ENCODE measurements around the gene ELMO2. TPM values are rescaled to one million over a fixed set of nuclear protein-coding genes. Genes with fewer than 3 reads are reported as not detected.

Gene ELMO2
- total RNA-seq, 1 experiment from 2014 or later = 55.1 TPM

GRCh38 chr20:46343348-46343974 lies 63.0 kb downstream of the ELMO2 start:
- DNase-seq (ENCODE audit: low read depth) = no peak
- in situ Hi-C loops (cut with HindIII; ENCODE audit: low pct_unique_long_range_greater_than_20kb, low sequenced_read_pairs) = no loop called here

- in situ Hi-C loops (cut with HindIII; ENCODE audit: low pct_unique_long_range_greater_than_20kb, low sequenced_read_pairs) = no loop called here
- DNase-seq (ENCODE audit: low read depth) = no peak
These were observed 63.7 kb downstream of the ELMO2 start for GRCh38 chr20:46342451-46343347.

- in situ Hi-C loops (cut with HindIII; ENCODE audit: low pct_unique_long_range_greater_than_20kb, low sequenced_read_pairs) = no loop called here
- DNase-seq (ENCODE audit: low read depth) = no peak
These were observed 64.4 kb downstream of the ELMO2 start for GRCh38 chr20:46342010-46342378.

GRCh38 chr20:46341074-46342009 lies 65.1 kb downstream of the ELMO2 start:
- in situ Hi-C loops (cut with HindIII; ENCODE audit: low pct_unique_long_range_greater_than_20kb, low sequenced_read_pairs) = no loop called here
- DNase-seq (ENCODE audit: low read depth) = no peak

GRCh38 chr20:46339037-46339436 lies 67.4 kb downstream of the ELMO2 start:
- in situ Hi-C loops (cut with HindIII; ENCODE audit: low pct_unique_long_range_greater_than_20kb, low sequenced_read_pairs) = no loop called here
- no peak for DNase-seq (ENCODE audit: low read depth)

- no peak for DNase-seq (ENCODE audit: low read depth)
These were observed 69.7 kb downstream of the ELMO2 start for GRCh38 chr20:46336735-46337134.

GRCh38 chr20:46334303-46334904 lies 72.0 kb downstream of the ELMO2 start:
- in situ Hi-C loops (cut with HindIII; ENCODE audit: low pct_unique_long_range_greater_than_20kb, low sequenced_read_pairs) = no loop called here
- DNase-seq (ENCODE audit: low read depth) = no peak

More at GRCh38 chr20:46336735-46337134, 69.7 kb downstream of the ELMO2 start:
- in situ Hi-C loops (cut with HindIII; ENCODE audit: low pct_unique_long_range_greater_than_20kb, low sequenced_read_pairs) = no loop called here

GRCh38 chr20:46333161-46333991 lies 73.0 kb downstream of the ELMO2 start:
- DNase-seq (ENCODE audit: low read depth) = no peak
- in situ Hi-C loops (cut with HindIII; ENCODE audit: low pct_unique_long_range_greater_than_20kb, low sequenced_read_pairs) = no loop called here

GRCh38 chr20:46332373-46333160 lies 73.8 kb downstream of the ELMO2 start:
- DNase-seq (ENCODE audit: low read depth) = no peak
- in situ Hi-C loops (cut with HindIII; ENCODE audit: low pct_unique_long_range_greater_than_20kb, low sequenced_read_pairs) = no loop called here

DNA sequence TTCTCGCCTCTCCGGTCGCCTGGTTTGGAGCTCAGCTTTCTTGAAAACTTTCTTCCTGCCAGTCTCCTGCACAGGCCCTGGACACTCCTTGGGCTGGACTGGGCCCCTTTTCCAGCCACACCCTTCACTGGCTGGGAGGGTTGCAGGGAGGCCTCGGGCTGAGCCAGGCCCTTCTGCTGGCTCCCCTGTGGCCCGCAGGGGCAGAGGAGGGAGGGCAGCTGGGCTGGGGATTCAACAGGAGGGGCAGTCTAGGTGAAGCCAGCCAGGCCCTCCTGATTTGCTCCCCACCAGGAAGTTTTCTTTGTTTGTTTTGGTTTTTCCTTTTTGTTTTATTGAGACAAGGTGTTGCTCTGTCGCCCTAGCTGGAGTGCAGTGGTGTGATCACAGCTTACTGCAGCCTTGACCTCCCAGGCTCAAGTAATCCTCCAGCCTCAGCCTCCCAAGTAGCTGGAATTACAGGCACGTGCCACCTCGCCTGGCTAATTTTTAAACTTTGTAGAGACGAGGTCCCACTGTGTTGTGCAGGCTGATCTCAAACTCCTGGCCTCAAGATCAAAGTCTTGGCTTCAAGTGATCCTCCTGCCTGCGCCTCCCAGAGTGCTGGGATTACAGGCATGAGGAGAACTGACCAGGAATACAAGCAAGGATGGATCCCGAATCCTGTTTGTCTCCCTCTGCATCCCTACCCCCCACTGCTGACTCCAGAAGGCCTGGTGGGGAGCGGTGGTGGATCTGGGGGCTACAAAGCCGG lies 74.6 kb downstream of the ELMO2 start:
- no peak for DNase-seq (ENCODE audit: low read depth)
- in situ Hi-C loops (cut with HindIII; ENCODE audit: low pct_unique_long_range_greater_than_20kb, low sequenced_read_pairs) = no loop called here

- in situ Hi-C loops (cut with HindIII; ENCODE audit: low pct_unique_long_range_greater_than_20kb, low sequenced_read_pairs) = no loop called here
- no peak for DNase-seq (ENCODE audit: low read depth)
These were observed 75.5 kb downstream of the ELMO2 start for GRCh38 chr20:46330831-46331371.

- DNase-seq (ENCODE audit: low read depth) = no peak
- in situ Hi-C loops (cut with HindIII; ENCODE audit: low pct_unique_long_range_greater_than_20kb, low sequenced_read_pairs) = no loop called here
These were observed 76.2 kb downstream of the ELMO2 start for GRCh38 chr20:46330072-46330763.

DNA sequence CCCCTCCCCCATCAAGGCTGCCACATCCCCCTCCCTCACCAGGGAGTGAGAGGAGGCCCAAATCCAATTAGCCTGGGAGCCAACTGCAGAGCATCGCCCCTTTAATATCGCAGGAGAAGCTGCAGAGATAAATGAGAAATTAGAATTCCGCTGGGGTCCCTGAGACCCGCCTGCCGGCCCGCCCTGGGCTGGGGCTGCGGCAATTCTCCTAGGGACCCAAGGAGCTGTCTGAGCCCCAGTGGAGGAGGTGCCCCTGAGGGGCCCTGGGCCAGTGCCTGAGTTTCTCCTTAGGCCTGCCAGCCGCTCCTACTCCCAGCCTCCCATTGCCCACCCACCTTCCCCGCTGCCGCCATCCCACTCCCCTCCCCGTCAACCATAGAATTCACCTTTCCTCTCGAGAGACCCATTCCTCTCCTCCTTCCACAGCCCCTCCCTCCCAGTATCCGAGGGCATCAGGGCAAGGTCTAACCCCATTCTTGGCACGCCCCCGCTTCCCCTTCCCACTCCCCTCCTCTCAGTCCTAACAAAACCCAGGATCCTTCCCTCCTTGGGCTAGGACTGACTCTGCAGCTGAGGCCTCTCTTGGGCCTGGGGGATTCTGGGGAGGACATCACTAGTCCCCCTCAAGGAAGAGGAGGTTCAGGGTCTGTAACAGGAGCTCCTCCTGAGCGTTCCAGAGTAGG lies 78.1 kb downstream of the ELMO2 start:
- in situ Hi-C loops (cut with HindIII; ENCODE audit: low pct_unique_long_range_greater_than_20kb, low sequenced_read_pairs) = no loop called here
- DNase-seq (ENCODE audit: low read depth) = no peak

- in situ Hi-C loops (cut with HindIII; ENCODE audit: low pct_unique_long_range_greater_than_20kb, low sequenced_read_pairs) = no loop called here
These were observed 78.9 kb downstream of the ELMO2 start for GRCh38 chr20:46327557-46327956.

GRCh38 chr20:46325789-46326188 lies 80.6 kb downstream of the ELMO2 start:
- in situ Hi-C loops (cut with HindIII; ENCODE audit: low pct_unique_long_range_greater_than_20kb, low sequenced_read_pairs) = no loop called here
- DNase-seq (ENCODE audit: low read depth) = no peak

More at GRCh38 chr20:46327557-46327956, 78.9 kb downstream of the ELMO2 start:
- DNase-seq (ENCODE audit: low read depth) = no peak

Data from Caki2 (cell line).